ENCODE data around the gene UGT1A3. TPM values are rescaled to one million over a fixed set of nuclear protein-coding genes. Genes with fewer than 3 reads are reported as not detected.

Gene UGT1A3
- total and polyA plus RNA-seq, 2 donors (not counting 1 experiment from before 2014, with no cell fraction given) = not detected

DNA sequence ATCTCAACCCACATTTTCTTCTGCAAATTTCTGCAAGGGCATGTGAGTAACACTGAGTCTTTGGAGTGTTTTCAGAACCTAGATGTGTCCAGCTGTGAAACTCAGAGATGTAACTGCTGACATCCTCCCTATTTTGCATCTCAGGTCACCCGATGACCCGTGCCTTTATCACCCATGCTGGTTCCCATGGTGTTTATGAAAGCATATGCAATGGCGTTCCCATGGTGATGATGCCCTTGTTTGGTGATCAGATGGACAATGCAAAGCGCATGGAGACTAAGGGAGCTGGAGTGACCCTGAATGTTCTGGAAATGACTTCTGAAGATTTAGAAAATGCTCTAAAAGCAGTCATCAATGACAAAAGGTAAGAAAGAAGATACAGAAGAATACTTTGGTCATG, 39.2 kb downstream of the UGT1A3 start:
- 79% methylated on average over 4 of the region's 4 CpGs for WGBS (ENCODE audit: insufficient coverage)
- ATAC-seq (ENCODE audit: low read depth) (no peak), DNase-seq (no peak)
- H3K4me1 Mint-ChIP-seq = no peaks in the 10 kb centered on the region
- Histone ChIP-seq H3K4me3 (ENCODE audit: control extremely low read depth in 1 of 5, extremely low read depth in 1 of 5, insufficient read depth in 1 of 5, low read depth in 2 of 5, low read length in 4 of 5) (no peak overlapping the region), H3K27me3 (replicated peaks in 1 of 4; ENCODE audit: control extremely low read depth in 1 of 4, control insufficient read depth in 3 of 4, insufficient read depth in 4 of 4, low read length in 3 of 4) (peaks cover 0 to 4% (median 0%) of the 10 kb centered on the region in 4 experiments), H3K9me3 (ENCODE audit: control extremely low read depth in 1 of 3, control insufficient read depth in 2 of 3, insufficient read depth in 1 of 3, low read length in 2 of 3) (no peaks in the 10 kb centered on the region), H3K27ac (ENCODE audit: low read length in 2 of 2) (no peak overlapping the region), H3K79me2 (ENCODE audit: control insufficient read depth, insufficient read depth, low read length) (no peaks in the 10 kb centered on the region), H2AFZ (ENCODE audit: insufficient read depth, low read depth, low read length, poor library complexity, severe bottlenecking) (no peak overlapping the region), H4K20me1 (ENCODE audit: control insufficient read depth, insufficient read depth, low read length, poor library complexity, severe bottlenecking) (no peaks in the 10 kb centered on the region), H3K36me3 (replicated peaks in 1 of 2; ENCODE audit: control extremely low read depth in 1 of 2, control insufficient read depth in 1 of 2, extremely low read depth in 1 of 2, insufficient read depth in 2 of 2, low read length in 1 of 2) (no peaks in the 10 kb centered on the region), H3K9ac (ENCODE audit: low read length) (no peak overlapping the region), H3K4me2 (replicated peaks; ENCODE audit: low read depth, low read length, poor library complexity, severe bottlenecking) (no peak overlapping the region), H3K4me1 (ENCODE audit: control insufficient read depth in 2 of 2, insufficient read depth in 2 of 2, low read length in 2 of 2) (no peaks in the 10 kb centered on the region)
- no peak overlapping the region for H3K27ac Mint-ChIP-seq
- ChIA-PET CTCF (interaction anchor here (0.8 kb wide), 1 partner anchor 692 kb away, joined by 3 read pairs; no protein-coding TSS in a partner anchor), POLR2A (no interaction called here)
- TF ChIP-seq EZH2 (IDR thresholded peaks at IDR 0.05; ENCODE audit: borderline replicate concordance, insufficient read depth, low read depth, low read length, poor library complexity, severe bottlenecking) = no peak
- TF ChIP-seq, protein P1, sequence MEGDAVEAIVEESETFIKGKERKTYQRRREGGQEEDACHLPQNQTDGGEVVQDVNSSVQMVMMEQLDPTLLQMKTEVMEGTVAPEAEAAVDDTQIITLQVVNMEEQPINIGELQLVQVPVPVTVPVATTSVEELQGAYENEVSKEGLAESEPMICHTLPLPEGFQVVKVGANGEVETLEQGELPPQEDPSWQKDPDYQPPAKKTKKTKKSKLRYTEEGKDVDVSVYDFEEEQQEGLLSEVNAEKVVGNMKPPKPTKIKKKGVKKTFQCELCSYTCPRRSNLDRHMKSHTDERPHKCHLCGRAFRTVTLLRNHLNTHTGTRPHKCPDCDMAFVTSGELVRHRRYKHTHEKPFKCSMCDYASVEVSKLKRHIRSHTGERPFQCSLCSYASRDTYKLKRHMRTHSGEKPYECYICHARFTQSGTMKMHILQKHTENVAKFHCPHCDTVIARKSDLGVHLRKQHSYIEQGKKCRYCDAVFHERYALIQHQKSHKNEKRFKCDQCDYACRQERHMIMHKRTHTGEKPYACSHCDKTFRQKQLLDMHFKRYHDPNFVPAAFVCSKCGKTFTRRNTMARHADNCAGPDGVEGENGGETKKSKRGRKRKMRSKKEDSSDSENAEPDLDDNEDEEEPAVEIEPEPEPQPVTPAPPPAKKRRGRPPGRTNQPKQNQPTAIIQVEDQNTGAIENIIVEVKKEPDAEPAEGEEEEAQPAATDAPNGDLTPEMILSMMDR (IDR thresholded peaks at IDR 0.05) = no peak
- no peak overlapping the region for H3K4me3 Mint-ChIP-seq
- peaks cover 44% of the 10 kb centered on the region for H3K27me3 Mint-ChIP-seq
- H3K9me3 Mint-ChIP-seq (ENCODE audit: insufficient read depth) = peaks cover 2% of the 10 kb centered on the region
- intact Hi-C loops (cut with micrococcal nuclease) = no loop called here

DNA sequence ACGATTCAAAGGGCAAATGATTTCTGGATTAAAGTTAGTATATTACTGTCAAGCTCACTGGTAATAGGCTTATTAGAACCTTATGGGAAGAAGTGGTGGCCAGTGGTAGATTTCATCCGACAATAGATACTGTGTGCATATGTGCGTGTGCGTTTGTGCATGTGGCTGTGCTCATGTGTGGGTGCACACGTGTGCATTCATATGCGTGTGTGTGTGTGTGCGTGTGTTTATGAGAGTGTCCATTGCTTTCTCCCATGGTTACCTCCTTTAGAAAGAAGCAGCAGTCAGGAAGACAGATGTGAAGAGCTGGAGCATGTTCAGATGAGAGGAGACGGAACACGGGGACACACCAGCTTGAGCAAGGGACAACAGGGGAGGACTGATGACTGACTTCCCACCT, 40.4 kb downstream of the UGT1A3 start:
- DNase-seq = no peak

More for the DNA sequence above, 40.4 kb downstream of the UGT1A3 start:
- Histone ChIP-seq H3K9ac (ENCODE audit: low read length) (no peak overlapping the region), H3K4me2 (replicated peaks; ENCODE audit: low read depth, low read length, poor library complexity, severe bottlenecking) (no peak overlapping the region), H3K79me2 (ENCODE audit: control insufficient read depth, insufficient read depth, low read length) (no peaks in the 10 kb centered on the region), H3K4me3 (ENCODE audit: control extremely low read depth in 1 of 5, extremely low read depth in 1 of 5, insufficient read depth in 1 of 5, low read depth in 2 of 5, low read length in 4 of 5) (no peak overlapping the region), H2AFZ (ENCODE audit: insufficient read depth, low read depth, low read length, poor library complexity, severe bottlenecking) (no peak overlapping the region), H3K27ac (ENCODE audit: low read length in 2 of 2) (no peak overlapping the region), H3K27me3 (replicated peaks in 1 of 4; ENCODE audit: control extremely low read depth in 1 of 4, control insufficient read depth in 3 of 4, insufficient read depth in 4 of 4, low read length in 3 of 4) (peaks cover 0 to 3% (median 0%) of the 10 kb centered on the region in 4 experiments), H3K9me3 (ENCODE audit: control extremely low read depth in 1 of 3, control insufficient read depth in 2 of 3, insufficient read depth in 1 of 3, low read length in 2 of 3) (no peaks in the 10 kb centered on the region), H3K4me1 (ENCODE audit: control insufficient read depth in 2 of 2, insufficient read depth in 2 of 2, low read length in 2 of 2) (no peaks in the 10 kb centered on the region), H4K20me1 (ENCODE audit: control insufficient read depth, insufficient read depth, low read length, poor library complexity, severe bottlenecking) (no peaks in the 10 kb centered on the region), H3K36me3 (replicated peaks in 1 of 2; ENCODE audit: control extremely low read depth in 1 of 2, control insufficient read depth in 1 of 2, extremely low read depth in 1 of 2, insufficient read depth in 2 of 2, low read length in 1 of 2) (no peaks in the 10 kb centered on the region)
- CTCF ChIA-PET = no interaction called here
- intact Hi-C loops (cut with micrococcal nuclease) = no loop called here
- ATAC-seq (ENCODE audit: low read depth) = no peak
- Mint-ChIP-seq H3K27ac (no peak overlapping the region), H3K4me3 (no peak overlapping the region), H3K27me3 (peaks cover 33% of the 10 kb centered on the region), H3K9me3 (ENCODE audit: insufficient read depth) (peaks cover 2% of the 10 kb centered on the region), H3K4me1 (no peaks in the 10 kb centered on the region)
- POLR2A ChIA-PET = no interaction called here
- no peak for TF ChIP-seq EZH2 (IDR thresholded peaks at IDR 0.05; ENCODE audit: borderline replicate concordance, insufficient read depth, low read depth, low read length, poor library complexity, severe bottlenecking)
- TF ChIP-seq, protein P1 (IDR thresholded peaks at IDR 0.05) = no peak
- 93% methylated on average over 9 of the region's 9 CpGs for WGBS (ENCODE audit: insufficient coverage)

Data from B cell (primary cell).